Thoracic aorta (tissue), 2 donors: ENCODE measurements around the gene BMPR1A. TPM values are rescaled to one million over a fixed set of nuclear protein-coding genes. Genes with fewer than 3 reads are reported as not detected.
"Not testable (repeated sequence)": the region's sequence is repeated elsewhere in the genome, so short reads cannot be mapped to it uniquely, and the experiment has no call there.

Source experiments
- ATAC-seq: fragments of 150-250 bp; one replicate; pipeline ENCODE4 v1.8.0; 2017; ENCODE audit warnings: low read depth; ENCODE audit not compliant: insufficient number of reproducible peaks, low FRiP score
- DNase-seq: peaks from one replicate; pipeline ENCODE4 v3.0.0-alpha.2; 2020; ENCODE audit warnings: low spot score
- H3K27ac ChIP-seq, 2 donors: fragments of 200-600 bp; sonication (generic); 1 replicate in 1 of 2; 2 replicates in 1 of 2; pipeline ENCODE4 v1.5.1; 2016; ENCODE audit warnings: mild to moderate bottlenecking in 2 of 2, moderate library complexity in 2 of 2
- H3K27me3 ChIP-seq: fragments of 200-600 bp; sonication (generic); replicated peaks from 2 replicates; pipeline ENCODE4 v1.6.0; 2016; ENCODE audit warnings: mild to moderate bottlenecking; ENCODE audit not compliant: insufficient read depth
- H3K36me3 ChIP-seq: fragments of 200-600 bp; sonication (generic); one replicate; pipeline ENCODE4 v1.5.1; 2016
- H3K4me1 ChIP-seq, 2 donors: fragments of 200-600 bp; sonication (generic); 1 replicate in 1 of 2; 2 replicates in 1 of 2; pipeline versions ENCODE4 v1.5.1 to v1.6.0; 2016; ENCODE audit warnings: low read depth in 2 of 2, mild to moderate bottlenecking in 1 of 2; ENCODE audit not compliant: control insufficient read depth in 1 of 2
- H3K4me3 ChIP-seq: fragments of 200-600 bp; sonication (generic); 2 replicates; pipeline ENCODE4 v1.5.1; 2016; ENCODE audit warnings: mild to moderate bottlenecking
- H3K9me3 ChIP-seq: fragments of 200-600 bp; sonication (generic); 2 replicates; pipeline ENCODE4 v1.5.1; 2016
- CTCF ChIP-seq: fragments of 200-600 bp; sonication (generic); IDR thresholded peaks from one replicate; pipeline ENCODE4 v1.5.1; 2019; ENCODE audit warnings: antibody characterized with exemption
- total RNA-seq, 2 donors: library from RNA; depleted of rRNA; stranded (reverse); fragments of >200 nt; gene quantifications; one replicate each; pipeline versions ENCODE4 v1.1.0 to v1.2.3, GENCODE V29; 2016

BMPR1A gene
- total RNA-seq, 2 donors from 2014 or later, result 69.0 to 130 TPM

- peaks cover 21 to 52% of the 10 kb centered on the region in 2 donors for H3K4me1 ChIP-seq
- H3K27me3 ChIP-seq, result no peaks in the 10 kb centered on the region
- H3K9me3 ChIP-seq, result no peaks in the 10 kb centered on the region
- ATAC-seq, result peak; percentile 1
- H3K27ac ChIP-seq, result peak overlapping the region; percentile 100
- H3K4me3 ChIP-seq, result peak overlapping the region; percentile 97
- TF ChIP-seq CTCF, result no peak
- no peaks in the 10 kb centered on the region for H3K36me3 ChIP-seq
- DNase-seq, result no peak
Measured at GRCh38 chr10:86970982-86971231, 214.5 kb downstream of the BMPR1A start.

- H3K9me3 ChIP-seq, result no peaks in the 10 kb centered on the region
- H3K27ac ChIP-seq, result peak overlapping the region; percentile 100
- ATAC-seq (peak; percentile 57), DNase-seq (no peak)
- H3K4me1 ChIP-seq, result peaks cover 21 to 47% of the 10 kb centered on the region in 2 donors
- TF ChIP-seq CTCF, result peak; percentile 27
- H3K27me3 ChIP-seq, result no peaks in the 10 kb centered on the region
- H3K4me3 ChIP-seq, result peak overlapping the region; percentile 97
- no peaks in the 10 kb centered on the region for H3K36me3 ChIP-seq
Measured at GRCh38 chr10:86971232-86971991, 215.0 kb downstream of the BMPR1A start.

GRCh38 chr10:86972613-86973380, 216.4 kb downstream of the BMPR1A start:
- H3K36me3 ChIP-seq, result no peaks in the 10 kb centered on the region
- TF ChIP-seq CTCF, result no peak
- no peak overlapping the region for H3K4me3 ChIP-seq
- no peaks in the 10 kb centered on the region for H3K9me3 ChIP-seq
- peaks cover 14 to 36% of the 10 kb centered on the region in 2 donors for H3K4me1 ChIP-seq
- H3K27me3 ChIP-seq, result no peaks in the 10 kb centered on the region
- DNase-seq, result no peak
- peak overlapping the region; percentile 100 for H3K27ac ChIP-seq
- ATAC-seq, result no peak

GRCh38 chr10:86974484-86974883, 218.1 kb downstream of the BMPR1A start:
- Histone ChIP-seq H3K4me1 (peaks cover 19 to 38% of the 10 kb centered on the region in 2 donors), H3K36me3 (no peaks in the 10 kb centered on the region), H3K27me3 (no peaks in the 10 kb centered on the region), H3K27ac (peak overlapping the region in 1 of 2 donors; percentile 46), H3K4me3 (no peak overlapping the region), H3K9me3 (no peaks in the 10 kb centered on the region)
- DNase-seq, result no peak
- ATAC-seq, result no peak
- TF ChIP-seq CTCF, result no peak

GRCh38 chr10:86976362-86977056, 220.1 kb downstream of the BMPR1A start:
- H3K27ac ChIP-seq, result no peak overlapping the region
- ATAC-seq (no peak), DNase-seq (no peak)
- no peak overlapping the region for H3K4me3 ChIP-seq
- H3K9me3 ChIP-seq, result no peaks in the 10 kb centered on the region
- no peak for TF ChIP-seq CTCF
- no peaks in the 10 kb centered on the region for H3K36me3 ChIP-seq
- H3K4me1 ChIP-seq, result peaks cover 37 to 51% of the 10 kb centered on the region in 2 donors
- no peaks in the 10 kb centered on the region for H3K27me3 ChIP-seq

- Histone ChIP-seq H3K4me1 (peaks cover 25 to 42% of the 10 kb centered on the region in 2 donors), H3K27ac (peak overlapping the region; percentile 21 to 96)
- not testable (repeated sequence) for H3K4me3 ChIP-seq, ATAC-seq, H3K36me3 ChIP-seq, DNase-seq, H3K9me3 ChIP-seq, H3K27me3 ChIP-seq
Measured at GRCh38 chr10:86978457-86978856, 222.0 kb downstream of the BMPR1A start.
